Inferior parietal cortex (tissue), 1 donor: ENCODE data around the gene TMEM184A.

Experiments used
- DNase-seq: peaks from one replicate; pipeline ENCODE4 v3.0.0-alpha.2; 2016; ENCODE audit errors: extremely low spot score

Gene TMEM184A

GRCh38 chr7:1501487-1502270, 54.3 kb downstream of the TMEM184A start:
- no peak for DNase-seq

- no peak for DNase-seq
Measured at GRCh38 chr7:1500064-1500807, 55.8 kb downstream of the TMEM184A start.

- no peak for DNase-seq
Measured at GRCh38 chr7:1499367-1500029, 56.5 kb downstream of the TMEM184A start.

GRCh38 chr7:1498370-1499305, 57.4 kb downstream of the TMEM184A start:
- no peak for DNase-seq

- no peak for DNase-seq
Measured at GRCh38 chr7:1497293-1497927, 58.6 kb downstream of the TMEM184A start.

GRCh38 chr7:1496531-1497292, 59.3 kb downstream of the TMEM184A start:
- DNase-seq, result no peak

- no peak for DNase-seq
Measured at GRCh38 chr7:1495564-1496242, 60.3 kb downstream of the TMEM184A start.

- DNase-seq, result no peak
Measured at GRCh38 chr7:1494866-1495563, 61.0 kb downstream of the TMEM184A start.

GRCh38 chr7:1494447-1494846, 61.6 kb downstream of the TMEM184A start:
- peak; percentile 2 for DNase-seq

- no peak for DNase-seq
Measured at GRCh38 chr7:1493571-1493970, 62.4 kb downstream of the TMEM184A start.

- DNase-seq, result no peak
Measured at GRCh38 chr7:1493129-1493528, 62.9 kb downstream of the TMEM184A start.

GRCh38 chr7:1492640-1493039, 63.4 kb downstream of the TMEM184A start:
- no peak for DNase-seq
